ENCODE measurements around the gene KLF1.
"Not testable (repeated sequence)": the region's sequence is repeated elsewhere in the genome, so short reads cannot be mapped to it uniquely, and the experiment has no call there.

The KLF1 gene

DNA sequence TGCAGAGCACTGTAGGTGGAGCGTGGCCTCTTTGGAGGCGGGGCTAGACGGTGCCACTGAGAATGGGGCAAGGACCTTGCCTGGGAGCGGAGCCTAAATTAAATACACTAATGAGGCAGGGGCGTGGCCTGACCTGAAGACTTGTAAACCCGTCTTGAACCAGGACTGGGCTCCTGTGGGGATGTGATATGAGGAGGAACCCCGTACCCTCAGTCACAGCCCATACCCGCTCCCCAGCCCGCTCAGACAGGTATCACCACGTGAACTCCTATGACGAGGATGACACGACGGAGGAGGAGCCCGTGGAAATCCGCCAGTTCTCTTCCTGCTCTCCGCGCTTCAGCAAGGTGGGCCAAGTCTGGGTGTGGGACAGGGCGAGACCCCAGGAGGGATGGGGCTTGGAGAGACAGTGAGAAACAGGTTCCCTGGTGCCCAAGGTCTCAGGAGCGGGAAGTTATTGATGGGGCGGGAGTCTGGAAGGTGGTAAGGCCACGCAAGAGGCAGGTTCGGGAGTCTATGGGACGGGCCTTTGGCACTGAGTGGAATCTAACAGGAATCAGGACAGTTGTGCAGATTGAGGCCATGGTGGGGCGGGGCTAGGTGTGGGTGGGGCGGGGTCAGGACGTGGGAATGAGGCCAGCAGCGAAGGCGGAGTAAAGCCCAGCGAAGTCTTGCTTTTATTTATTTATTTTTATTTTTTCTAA is 20.4 kb downstream of the KLF1 start:
- DNase-seq = no peak

DNA sequence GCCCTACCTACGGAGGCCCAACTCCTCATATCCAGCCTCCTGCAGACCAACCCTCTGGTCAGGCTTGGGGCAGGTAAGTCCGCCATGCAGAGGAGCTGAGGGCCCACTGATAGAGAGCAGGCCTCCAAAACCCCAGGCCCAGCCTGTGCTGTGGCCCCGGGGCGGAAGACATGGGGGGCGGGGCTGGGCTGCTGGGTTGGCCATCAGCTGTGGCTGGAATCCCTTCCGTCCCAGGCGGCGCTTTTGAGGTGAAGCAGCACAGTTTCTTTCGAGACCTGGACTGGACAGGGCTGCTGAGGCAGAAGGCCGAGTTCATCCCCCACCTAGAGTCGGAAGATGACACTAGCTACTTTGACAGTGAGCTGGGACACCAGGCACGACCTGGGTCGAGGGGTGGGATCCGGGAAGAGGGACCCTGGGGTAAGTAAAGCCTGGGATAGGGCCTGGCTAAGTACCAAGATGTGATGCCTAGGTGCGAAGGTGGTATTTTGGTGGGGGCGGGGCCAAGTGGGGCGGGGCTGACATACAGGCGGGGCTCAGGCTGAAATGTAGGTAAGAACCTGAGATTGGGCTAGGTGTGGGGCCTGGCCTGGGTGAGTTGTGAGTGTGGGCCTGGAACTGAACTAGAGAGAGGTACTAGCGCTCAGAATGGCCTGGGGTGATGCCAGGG is 21.1 kb downstream of the KLF1 start:
- no peak for DNase-seq

DNA sequence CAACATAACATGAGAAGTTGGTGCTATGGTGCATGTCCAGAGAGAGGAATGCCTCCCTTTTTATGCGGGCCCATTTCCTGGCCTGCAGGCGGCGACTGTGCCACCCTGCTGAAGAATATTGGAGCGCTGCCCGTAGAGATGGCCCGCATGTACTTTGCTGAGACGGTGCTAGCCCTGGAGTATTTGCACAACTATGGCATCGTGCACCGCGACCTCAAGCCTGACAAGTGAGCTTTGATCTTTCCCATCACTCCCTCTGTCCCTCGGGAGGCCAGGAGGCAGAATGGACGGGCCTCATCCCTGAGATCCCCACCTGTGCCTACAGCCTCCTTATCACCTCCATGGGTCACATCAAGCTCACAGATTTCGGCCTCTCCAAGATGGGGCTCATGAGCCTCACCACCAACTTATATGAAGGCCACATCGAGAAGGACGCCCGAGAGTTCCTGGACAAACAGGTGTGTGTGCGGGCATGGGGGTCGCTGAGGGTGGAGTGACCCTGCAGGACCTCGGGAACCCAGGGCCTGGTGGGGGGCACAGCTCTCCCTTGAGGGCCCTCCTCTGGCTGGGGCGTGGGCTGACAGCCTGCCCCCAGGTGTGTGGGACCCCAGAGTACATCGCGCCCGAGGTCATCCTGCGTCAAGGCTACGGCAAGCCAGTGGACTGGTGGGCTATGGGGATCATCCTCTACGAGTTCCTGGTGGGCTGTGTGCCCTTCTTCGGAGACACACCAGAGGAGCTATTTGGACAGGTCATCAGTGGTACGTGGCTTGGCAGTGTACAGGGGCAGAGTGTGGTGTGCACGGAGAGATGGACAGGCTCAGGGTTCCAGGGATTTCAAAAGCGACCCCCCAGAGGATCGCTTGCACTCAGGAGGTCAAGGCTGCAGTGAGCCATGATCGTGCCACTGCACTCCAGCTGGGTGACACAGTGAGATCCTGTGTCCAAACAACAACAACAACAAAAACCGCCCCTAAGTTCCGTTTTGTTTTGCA is 22.0 kb downstream of the KLF1 start:
- no peak for DNase-seq

DNA sequence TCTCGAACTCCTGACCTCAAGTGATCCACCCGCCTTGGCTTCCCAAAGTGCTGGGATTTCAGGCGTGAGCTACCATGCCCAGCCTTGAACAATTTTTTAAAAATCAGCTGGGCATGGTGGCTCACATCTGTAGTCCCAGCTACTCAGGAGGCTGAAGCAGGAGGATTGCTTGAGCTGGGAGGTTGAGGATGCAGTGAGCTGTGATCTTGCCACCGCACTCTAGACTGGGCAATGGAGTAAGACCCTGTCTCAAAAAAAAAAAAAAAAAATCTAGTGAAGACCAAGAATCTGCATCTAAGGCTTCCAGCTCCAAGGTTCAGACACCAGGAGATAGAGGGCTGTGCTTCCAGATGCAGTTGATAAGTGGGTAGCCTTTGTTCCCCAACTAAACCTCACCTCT is 22.9 kb downstream of the KLF1 start:
- DNase-seq = no peak

DNA sequence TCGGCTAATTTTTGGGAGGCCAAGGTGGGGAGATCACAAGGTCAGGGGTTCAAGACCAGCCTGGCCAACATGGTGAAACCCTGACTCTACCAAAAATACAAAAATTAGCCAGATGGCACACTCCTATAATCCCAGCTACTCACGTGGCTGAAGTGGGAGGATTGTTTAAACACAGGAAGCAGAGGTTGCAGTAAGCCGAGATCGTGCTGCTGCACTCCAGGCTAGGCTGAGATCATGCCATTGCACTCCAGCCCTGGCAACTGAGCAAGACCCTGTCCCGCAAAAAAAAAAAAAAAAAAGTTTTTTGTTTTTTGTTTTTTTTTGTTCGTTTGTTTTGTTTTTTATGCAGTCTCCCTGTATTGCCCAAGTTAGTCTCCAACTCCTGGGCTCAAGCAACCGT is 27.5 kb downstream of the KLF1 start:
- DNase-seq = no peak

DNA sequence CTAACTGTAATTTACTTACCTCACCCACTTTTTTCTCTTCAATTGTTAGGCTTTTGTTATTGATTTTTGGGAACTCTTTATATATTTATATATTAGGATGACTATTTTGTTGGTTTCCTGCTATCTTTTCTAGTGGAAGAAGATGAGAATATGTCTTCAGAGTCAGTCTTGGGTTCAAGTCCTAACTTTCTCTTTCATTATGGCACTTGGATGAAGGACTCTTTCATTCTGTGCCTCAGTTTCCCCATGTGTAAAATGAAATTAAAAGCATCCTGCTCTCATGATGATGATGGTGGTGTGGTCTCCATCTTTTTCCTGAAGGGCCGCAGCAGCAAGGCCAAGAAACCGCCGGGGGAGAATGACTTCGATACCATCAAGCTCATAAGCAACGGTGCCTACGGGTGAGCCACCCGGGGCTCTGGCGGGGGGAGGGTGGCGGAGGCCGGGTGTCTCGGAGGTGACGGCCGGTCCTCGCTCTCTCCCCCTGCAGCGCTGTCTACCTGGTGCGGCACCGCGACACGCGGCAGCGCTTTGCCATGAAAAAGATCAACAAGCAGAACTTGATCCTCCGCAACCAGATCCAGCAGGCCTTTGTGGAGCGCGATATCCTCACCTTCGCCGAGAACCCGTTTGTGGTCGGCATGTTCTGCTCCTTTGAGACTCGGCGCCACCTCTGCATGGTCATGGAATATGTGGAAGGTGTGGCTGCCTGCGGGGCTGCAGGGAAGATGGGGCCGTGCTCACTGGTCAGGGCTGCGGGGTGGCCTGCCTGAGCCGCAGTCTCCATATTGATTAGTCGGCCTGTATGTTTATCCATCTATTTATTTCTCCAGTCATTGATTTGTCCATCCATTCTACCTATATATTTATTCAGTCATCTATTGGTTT is 28.7 kb downstream of the KLF1 start:
- DNase-seq = no peak

DNA sequence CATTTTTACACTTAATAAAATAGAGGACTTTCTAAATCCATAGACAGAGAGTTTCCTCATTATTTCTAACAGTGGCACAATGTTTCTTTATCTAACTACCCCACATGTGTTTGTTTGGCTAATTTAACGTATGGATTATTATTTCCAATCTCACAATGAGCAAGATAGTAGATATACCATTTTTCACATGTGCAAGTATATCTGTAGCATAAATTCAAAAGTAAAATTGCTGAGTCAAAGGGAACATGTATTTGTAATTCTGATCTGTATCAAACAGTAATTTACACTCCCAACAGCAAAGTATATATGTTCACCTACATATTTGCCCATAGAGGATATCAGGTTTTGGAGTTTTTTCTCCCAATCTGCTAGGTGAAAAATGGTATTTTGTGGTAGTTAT is 30.3 kb downstream of the KLF1 start:
- no peak for DNase-seq

DNA sequence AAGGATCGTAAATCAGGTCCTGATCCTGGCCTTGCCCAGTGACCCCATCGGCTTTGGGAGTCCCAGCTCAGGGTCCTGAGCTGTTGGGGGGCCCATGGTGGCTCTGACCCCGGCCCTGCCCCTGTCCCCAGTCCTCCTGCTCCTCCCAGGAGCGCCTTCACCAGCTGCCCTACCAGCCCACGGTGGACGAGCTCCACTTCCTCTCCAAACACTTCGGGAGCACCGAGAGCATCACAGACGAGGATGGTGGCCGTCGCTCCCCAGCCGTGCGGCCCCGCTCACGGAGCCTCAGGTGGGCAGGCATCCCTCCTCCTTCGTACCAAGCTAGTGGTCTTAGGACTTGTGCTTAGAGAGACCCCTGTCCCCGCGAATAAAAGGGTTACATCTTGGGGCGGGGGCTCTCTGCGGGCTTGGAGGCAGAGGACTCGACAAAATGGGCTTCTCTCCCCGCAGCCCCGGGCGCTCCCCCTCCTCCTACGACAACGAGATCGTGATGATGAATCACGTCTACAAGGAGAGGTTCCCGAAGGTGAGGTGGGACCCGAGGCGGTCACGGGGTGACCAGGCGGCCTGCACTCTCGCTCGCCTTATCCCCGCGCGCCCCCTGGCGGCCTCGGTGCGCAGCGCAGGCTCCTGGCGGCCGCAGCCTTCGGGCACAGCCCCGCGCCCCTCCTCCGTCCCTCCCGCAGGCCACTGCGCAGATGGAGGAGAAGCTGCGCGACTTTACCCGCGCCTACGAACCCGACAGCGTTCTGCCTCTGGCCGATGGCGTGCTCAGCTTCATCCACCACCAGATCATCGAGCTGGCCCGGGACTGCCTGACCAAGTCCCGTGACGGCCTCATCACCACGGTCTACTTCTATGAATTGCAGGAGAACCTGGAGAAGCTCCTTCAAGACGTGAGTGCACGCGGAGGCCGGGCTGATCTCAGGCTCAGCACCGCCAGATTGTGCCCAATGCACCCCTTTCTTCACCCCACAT is 39.6 kb downstream of the KLF1 start:
- DNase-seq = peak; percentile 99

DNA sequence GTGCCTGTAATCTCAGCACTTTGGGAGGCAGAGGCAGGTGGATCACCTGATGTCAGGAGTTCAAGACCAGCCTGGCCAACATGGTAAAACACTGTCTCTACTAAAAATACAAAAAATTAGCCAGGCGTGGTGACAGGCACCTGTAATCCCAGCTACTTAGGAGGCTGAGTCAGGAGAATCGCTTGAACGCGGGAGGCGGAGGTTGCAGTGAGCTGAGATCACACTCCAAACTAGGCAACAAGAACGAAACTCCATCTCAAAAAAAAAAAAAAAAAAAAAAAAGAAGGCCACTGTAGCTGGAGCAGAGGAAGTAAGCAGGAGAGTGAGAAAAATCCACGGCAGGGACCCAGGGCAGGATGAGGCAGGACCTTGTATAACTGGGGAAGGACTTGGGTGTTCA is 40.4 kb downstream of the KLF1 start:
- not testable (repeated sequence) for DNase-seq

DNA sequence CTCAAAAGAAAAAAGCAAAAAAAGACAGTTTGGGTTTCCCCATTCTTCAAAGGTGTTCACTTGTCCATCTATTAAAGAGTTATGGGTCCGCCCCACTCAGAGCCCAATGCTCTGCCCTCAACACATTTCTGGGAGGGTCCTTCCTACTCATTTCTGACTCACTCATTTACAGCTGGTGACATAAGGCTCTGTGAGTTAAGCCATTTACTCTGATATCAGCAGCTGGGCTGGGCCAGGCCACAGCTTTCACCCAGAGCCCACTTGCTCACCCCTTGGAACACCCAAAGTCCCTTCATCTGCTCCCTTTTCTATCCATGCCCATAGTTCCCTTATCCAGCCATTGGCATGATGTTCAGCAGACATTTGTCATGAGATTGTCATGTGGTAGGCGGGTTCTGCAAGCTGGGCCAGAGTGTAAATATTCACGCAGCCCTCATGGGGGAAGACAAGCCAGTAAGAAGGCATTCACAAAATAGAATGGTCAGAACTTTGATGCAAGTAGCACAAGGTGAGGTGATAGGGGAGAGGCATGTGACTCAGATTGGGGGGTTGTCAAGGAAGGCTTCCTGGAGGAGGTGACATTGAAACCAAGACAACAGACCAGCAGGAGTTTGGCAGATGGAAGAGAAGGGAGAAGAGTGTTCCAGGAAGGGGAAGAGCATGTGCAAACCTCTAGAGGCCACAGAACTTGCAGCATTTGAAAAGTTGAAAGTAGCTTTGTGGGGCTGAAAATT is 42.8 kb downstream of the KLF1 start:
- no peak for DNase-seq

DNA sequence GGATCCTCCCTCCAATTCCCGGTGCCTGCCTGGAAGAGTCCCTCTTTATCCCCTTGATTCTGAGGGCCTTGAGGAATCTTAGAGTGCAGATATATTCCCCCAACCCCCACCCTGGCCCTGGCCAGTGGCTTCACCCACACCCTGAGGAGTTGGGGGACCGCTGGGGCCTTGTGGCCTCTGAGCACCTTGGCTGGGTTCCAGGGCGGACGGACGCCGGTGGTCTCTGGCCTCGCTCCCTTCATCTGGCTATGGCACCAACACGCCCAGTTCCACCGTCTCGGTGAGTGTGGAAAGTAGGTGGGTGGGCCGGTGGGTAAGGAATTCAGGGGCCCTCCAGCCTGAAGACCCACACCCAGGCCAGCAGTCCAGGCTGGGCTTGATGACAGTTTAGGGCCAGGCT is 43.7 kb downstream of the KLF1 start:
- no peak for DNase-seq

DNA sequence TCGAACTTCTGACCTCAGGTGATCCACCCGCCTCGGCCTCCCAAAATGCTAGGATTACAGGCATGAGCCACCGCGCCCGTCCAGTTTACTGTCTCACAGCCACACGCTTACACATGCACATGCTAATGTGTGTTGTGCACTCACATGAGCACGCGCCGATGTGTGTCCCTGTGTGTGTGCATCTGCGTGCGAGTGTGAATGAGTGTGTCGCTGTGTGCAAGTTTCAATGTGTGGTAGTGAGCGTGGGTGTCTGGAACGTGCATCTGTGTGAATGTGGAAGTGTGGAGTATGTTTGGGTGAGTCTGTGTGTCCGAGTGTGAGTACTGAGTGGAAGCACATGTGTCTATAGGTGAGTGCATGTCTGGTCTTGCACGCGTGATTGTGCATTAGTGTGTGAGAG is 44.5 kb downstream of the KLF1 start:
- no peak for DNase-seq

DNA sequence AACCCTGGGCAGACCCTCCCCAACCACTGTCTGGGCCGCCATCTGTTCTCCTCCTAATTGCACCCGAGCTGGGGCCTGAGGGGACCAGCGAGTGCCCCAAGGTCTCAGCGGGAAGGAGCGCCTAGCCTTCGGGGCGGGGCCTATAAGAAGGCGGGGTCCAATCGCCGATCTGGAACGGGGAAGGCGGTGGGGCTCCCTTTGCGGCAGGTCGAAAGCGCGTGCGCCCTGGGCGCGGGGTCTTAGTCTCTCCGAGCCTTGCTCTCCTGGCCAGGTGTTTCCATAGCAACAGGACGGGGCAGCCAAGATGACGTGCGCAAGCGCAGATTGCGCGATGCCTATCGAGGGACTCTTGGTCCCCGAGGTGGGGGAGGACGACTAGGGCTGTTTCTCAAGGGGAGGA is 45.9 kb downstream of the KLF1 start:
- peak; percentile 68 for DNase-seq

DNA sequence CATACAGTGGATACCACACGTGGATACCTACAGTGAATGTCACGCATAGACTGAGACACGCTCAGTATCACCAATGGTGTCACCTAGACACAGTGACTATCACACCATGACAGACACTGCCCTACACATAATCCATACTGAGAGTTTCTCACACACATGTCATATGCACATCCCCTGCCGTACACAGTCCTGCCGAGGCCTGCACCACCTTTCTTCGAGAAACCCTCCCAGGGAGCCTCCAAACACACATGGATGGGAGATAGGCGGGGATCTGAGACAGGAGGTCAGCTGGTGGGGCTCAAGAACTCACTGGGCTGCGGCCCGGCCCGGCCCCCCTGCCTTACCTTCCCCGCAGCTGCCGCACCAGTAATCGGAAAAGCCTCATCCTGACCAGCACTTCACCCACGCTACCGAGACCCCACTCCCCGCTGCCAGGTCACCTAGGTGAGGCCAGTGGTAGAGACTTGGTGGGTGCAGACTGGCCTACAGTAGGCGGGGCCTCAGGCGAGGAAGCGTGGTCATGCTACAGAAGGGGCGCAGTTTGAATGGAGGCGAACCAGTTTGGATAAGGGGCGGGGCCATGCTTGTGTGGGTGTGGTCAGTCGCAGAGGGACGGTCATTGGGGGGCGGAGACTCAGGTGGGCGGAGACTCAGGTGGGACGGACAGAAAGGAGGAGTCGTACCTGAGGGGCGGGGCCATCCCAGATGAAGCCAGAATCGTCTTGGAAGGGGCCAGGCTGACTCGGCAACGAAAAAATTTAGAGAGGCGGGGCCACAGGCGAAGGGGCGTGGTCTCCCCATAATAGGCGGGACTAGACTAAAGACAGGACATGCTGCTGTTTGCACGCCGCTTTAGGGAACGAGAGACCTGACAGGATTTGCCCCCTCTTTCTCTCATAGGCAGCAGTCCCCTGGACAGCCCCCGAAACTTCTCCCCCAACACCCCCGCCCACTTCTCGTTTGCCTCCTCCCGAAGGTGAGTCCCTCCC is 46.6 kb downstream of the KLF1 start:
- DNase-seq = peak; percentile 87

DNA sequence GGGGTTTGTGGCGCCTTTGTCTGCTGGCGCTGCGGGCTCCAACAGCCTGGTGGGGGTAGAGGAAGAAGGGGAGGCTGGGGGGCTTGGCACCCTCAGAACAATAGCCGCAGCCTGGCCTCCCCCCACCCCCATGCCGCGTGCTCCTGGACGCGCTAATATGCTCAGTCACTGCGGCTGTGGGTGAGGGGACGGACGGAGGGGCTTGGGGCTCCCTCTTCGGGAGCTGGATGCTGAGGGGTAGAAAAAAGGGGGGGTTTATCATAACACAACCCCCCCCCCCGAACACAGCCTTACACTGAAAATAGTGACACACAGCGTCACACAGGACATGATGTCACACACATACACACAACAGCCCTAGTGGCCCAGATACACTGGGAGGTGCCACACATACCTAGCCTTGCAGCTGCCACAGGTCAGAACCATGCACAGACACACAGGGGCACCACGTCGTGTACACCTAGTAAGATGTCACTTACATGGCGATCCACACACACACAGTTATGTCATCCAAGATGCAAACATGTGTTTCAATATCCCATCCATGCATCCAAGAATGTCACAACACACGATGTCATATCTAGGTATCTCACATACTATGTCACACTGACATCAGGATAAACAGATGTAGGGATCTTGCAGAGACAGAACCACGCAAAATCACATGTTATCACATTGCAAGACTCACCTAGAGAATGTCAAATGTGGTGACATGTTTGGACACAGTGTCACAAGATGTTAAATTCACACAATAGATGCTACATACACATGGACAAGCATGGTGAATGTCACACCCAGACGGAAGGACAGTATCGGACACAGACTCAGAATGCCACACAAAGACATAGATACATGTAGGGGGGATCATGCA is 47.9 kb downstream of the KLF1 start:
- DNase-seq = no peak

DNA sequence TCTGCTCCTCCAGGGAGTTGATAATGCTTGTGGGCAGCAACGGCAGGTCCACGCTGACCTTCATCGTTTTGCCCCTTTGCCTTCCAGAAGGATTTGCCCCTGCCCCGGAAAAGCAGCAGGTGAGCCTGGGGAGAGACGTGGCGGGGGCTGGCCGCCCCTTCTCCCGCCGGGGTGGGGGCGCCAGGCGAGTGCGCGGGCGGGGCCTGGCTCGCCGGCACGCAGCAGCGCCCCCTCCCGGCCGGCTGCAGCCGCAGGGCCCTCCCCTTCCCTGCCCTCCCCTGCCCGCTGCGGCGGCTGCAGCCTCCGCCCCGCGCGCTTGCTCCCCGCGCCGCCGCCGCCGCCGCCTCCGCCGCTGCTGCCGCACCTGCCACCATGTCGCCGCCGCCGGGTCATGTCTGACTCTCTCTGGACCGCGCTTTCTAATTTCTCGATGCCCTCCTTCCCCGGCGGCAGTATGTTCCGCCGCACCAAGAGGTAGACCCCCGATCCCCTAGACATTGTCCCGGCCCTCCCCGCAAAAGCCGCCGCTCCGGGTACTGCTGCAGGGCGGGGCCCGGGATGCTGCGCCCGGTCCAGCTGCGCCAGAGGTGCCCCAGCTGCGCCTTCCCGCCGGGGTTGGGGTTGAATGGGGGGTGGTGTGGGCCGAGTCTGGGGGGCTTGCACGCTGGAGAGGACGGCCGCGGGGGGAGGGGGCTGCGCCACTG is 48.7 kb downstream of the KLF1 start, which contains the start of gene MAST1:
TSS of gene MAST1 (plus strand) at position 334 of the 704 bp plus-strand sequence. CDS start at position 392, 58 bp downstream.
- DNase-seq = peak; percentile 83

DNA sequence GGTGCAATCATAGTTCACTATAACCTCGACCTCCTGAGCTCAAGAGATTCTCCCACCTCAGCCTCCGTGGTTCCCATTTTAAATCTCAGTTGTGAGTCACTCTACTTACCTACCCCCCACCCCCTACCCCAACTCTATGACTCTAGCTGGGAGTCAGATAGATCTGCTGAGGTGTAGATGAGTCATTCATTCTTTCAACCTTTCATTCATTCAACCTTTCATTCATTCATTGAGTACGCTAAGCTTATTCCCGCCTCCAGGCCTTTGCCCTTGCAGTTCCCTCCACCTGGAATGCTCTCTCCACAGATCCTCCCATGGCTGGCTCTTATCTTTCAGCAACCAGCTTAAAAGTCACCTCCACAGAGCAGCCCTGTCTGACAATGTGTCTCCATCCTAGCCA is 49.8 kb downstream of the KLF1 start:
- DNase-seq = no peak

DNA sequence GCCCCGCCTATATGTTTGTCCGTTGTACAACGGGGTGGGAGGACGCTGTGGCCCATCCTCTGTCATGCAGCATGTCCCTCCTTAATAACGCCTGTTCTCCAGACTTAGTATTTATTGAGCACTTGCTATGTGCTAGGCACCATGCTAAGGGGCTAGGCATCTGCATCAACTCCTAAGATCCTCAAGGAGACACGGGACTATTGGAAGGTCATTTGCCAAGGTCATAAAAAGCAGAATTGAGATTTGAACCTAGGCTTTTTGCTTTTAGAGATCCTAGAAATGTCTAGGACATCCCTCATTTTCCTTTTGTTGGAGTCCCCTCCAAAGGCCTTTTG is 50.5 kb downstream of the KLF1 start:
- no peak for DNase-seq

Data from activated CD8-positive, alpha-beta memory T cell treated with anti-CD3 and anti-CD28 coated beads, Interleukin-2, amount 50 U/mL, for 48 hours (primary cell).